HG03520 (cell line): Measurements from ENCODE around the gene HSPA8.
"Not testable (repeated sequence)": the region's sequence is repeated elsewhere in the genome, so short reads cannot be mapped to it uniquely, and the experiment has no call there.

Experiments
- ATAC-seq: cut with Tn5 transposase; IDR thresholded peaks from one replicate; pipeline ENCODE4 v1.9.1; 2021; ENCODE audit warnings: mild to moderate bottlenecking, moderate library complexity; ENCODE audit not compliant: unreplicated experiment

HSPA8 gene

DNA sequence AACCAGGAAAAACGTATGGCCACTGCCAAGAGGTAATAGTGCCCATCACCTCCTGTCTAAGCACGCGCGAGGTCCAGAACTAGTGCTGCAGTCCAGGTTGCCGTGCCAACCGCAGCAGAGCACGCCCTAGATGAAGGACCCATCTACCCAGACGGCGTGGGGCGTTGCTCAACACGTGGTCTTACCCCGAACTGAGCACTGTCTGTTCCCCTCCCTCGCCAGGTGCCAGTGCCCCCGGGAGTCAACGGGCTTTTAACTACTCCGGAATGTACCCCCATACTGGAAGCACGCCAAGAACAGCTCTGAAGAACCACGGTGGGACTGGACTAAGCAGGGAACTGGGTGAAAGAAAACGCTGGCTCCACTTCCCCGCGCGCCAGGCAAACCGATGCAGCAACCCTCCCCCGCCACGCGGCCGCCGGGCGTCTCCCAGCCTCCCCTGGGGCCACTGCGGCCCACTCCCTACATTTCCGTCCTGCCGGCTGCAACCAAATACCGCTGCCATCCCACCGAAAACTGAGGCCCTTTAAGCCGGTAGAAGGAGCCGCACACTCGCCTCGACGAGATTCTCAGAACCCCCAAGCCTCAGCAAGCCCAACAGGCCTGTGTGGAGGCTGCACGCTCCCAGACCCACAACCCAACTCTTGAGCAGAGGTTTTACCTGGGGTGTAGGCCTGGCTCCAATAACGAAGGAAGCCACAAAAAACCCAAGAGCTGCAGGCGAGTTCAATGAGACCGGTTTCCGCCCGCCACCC lies at the start of gene HSPA8:
Gene HSPA8, minus strand, starts transcription at position 734 of the 755 bp plus-strand sequence. CDS start 812 bp downstream, outside the sequence.
- ATAC-seq: peak; percentile 13

DNA sequence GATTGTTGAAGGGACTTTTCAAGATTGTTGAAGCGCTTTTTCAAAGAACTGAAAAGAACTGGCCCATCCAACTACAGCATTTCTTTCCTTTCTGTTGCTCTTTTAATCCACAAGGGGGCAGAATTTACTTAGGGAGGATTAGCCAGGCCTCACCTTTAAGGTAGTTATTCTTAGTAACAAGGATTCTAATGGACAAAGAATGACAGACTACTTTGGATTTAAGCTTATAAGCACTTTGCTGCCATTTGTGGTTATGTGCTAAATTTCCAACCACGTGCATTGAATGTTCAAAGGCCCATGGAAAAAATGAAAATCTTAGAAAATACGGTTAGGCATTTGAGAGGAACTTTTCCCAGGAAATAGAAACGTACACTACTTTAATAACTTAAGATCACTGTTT lies 49.5 kb upstream of the HSPA8 start:
- ATAC-seq: peak; percentile 46

- ATAC-seq: no peak
Observed at GRCh38 chr11:123110397-123110796, 48.5 kb upstream of the HSPA8 start.

GRCh38 chr11:123107945-123108495 lies 46.1 kb upstream of the HSPA8 start:
- ATAC-seq: no peak

GRCh38 chr11:123104697-123105096 lies 42.8 kb upstream of the HSPA8 start:
- ATAC-seq: no peak

- no peak for ATAC-seq
Observed at GRCh38 chr11:123103326-123103980, 41.5 kb upstream of the HSPA8 start.

DNA sequence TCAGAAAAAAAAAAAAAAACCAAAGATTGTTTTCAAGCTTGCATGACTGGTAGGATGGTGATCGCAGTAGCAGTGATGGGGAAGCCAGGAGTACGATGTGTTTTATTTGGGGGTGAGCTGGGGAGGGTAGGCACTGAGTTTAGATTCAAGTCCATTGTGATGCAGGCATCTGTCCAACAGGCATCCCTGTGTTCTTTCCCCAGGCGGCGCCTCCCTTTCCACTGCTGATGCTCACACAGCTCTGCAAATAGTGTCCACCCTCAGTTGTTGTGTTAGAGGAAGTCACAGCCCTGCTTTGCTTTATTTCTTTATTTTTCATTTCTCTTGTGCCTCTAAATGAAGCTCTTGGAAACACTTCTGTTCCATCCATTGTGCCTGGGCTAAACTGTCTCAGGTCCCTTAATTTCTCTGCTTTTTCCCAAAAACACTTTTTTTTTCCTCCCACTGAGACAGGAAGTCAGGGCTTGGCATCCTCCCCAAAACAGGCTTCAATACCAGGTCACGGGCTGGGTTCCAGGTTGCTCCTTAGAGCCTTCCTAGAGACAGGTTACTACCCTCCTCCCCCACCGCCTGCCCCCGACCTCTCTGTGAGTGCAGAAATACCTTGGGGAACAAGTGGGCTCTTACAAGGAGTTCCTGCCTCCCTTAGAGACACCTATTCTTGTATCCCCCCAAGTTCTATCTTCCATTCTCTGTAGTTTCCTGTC lies 38.6 kb upstream of the HSPA8 start:
- ATAC-seq: no peak

- ATAC-seq: no peak
Observed at GRCh38 chr11:123098990-123099389, 37.1 kb upstream of the HSPA8 start.

DNA sequence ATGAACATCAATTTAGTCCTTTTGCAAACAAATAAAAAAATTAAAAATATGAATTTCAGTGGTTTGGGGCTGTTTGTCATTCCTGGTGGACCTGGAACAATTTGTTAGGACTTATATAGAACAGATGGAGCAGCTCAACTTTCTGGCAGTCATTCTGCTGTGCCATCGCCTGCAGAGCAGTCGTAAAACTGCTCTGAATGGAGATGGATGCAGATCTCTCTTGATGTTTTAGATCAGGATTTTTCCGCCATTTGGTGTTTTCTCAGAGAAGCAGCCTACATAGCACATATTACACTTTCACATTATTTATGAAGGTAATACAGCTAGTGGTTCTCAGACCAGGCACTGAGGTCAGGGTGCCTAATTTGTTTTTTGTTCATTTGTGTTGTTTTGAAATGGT lies 31.8 kb upstream of the HSPA8 start:
- ATAC-seq: no peak

GRCh38 chr11:123091506-123091905 lies 29.6 kb upstream of the HSPA8 start:
- no peak for ATAC-seq

- not testable (repeated sequence) for ATAC-seq
Observed at GRCh38 chr11:123090168-123090567, 28.2 kb upstream of the HSPA8 start.

DNA sequence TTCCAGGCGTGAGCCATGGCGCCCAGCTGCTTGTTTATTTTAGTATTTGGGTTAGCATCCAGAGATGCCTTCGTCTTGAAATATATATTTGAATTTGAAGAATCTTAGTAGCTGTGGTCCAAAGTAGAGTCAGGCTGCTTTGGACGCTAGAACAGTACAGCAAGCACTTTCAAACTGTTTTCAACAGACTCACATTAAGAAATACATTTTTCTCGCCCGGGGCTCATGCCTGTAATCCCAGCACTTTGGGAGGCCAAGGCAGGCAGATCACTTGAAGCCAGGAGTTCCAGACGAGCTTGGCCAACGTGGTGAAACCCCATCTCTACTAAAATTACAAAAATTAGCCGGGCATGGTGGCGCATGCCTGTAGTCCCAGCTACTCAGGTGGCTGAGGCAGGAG lies 27.0 kb upstream of the HSPA8 start:
- ATAC-seq: not testable (repeated sequence)

DNA sequence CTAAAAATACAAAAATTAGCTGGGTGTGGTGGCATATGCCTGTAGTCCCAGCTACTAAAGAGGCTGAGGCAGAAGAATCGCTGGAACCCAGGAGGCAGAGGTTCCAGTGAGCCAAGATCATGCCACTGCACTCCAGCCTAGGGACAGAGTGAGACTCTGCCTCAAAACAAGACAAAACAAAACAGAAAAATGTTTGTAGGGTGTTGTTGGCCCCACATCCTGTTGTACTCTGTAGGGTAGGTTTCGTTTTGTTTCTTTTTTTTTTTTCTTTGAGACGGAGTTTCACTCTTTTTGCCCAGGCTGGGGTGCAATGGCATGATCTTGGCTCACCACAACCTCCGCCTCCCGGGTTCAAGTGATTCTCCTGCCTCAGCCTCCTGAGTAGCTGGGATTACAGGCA lies 25.7 kb upstream of the HSPA8 start:
- ATAC-seq: peak; percentile 95

DNA sequence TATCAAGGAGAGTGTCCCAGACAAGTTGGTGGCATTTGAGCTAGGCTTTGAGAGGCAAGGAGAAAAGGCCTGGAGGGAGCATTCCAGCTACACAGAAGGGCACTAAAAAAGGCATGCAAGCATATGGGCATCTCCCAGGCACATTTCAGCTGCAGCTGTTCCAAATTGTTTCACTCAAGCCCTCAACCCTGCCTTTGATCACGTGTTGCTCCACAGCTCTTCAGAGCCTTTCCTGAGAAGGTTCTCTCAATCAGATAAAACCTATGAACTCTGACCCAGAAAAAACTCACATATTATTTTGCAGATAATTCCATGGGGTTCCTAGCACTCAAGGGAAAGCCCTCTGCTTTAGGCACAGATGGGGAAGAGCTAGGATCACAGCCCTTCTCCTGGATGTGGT lies 24.4 kb upstream of the HSPA8 start:
- no peak for ATAC-seq

DNA sequence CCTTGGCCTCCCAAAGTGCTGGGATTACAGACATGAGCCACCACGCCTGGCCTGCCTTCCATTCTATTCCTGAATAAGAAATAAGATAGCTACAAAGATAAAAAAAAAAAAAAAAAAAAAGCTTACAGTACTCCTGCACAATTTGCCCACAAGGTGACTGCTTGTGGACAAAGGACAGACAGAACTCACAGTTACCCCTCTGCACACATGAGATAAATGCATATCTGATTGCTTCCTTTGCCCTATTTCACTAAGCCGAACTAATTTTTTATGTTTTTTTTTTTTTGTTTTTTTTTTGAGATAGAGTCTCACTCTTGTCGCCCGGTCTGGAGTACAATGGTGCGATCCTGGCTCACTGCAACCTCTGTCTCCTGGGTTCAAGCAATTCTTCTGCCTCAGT lies 23.6 kb upstream of the HSPA8 start:
- ATAC-seq: no peak

DNA sequence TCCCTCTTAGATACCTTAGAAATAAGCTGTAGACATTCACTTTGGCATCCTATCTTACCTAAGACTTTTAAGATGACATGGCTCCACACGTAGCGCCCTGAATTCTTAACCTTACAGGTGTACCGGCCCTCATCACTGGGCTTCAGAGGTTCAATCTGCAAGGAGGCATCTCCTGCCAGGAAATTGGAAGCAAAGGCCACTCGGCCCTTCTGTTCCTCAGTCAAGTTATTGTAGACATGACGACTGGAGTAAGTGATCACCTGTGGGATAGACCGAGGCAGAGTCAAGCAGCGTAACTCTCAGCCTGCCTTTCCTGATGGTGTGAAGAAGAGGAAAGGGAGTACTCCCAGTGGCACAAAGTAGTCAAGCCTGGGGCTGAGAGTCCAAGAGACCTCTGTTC lies 22.5 kb upstream of the HSPA8 start:
- no peak for ATAC-seq

- no peak for ATAC-seq
Observed at GRCh38 chr11:123083623-123084029, 21.7 kb upstream of the HSPA8 start.

DNA sequence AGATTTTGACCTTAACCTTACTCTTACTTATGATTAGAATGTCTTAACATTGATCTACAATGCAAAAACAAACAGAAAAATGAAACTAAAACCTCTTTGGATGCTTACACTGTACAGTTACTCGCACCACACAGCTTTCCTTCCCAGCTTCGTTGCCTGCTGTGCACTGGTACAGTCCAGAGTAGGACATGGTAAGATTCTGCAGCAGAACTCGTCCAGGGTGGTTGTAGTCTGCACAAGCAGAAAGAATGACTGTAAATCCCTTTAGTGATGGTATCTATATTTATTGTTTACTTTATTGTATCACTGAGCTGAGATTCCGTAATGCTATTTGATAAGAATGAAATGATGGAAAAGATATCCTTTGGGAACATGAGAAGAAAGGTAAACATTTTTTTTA lies 21.0 kb upstream of the HSPA8 start:
- no peak for ATAC-seq

DNA sequence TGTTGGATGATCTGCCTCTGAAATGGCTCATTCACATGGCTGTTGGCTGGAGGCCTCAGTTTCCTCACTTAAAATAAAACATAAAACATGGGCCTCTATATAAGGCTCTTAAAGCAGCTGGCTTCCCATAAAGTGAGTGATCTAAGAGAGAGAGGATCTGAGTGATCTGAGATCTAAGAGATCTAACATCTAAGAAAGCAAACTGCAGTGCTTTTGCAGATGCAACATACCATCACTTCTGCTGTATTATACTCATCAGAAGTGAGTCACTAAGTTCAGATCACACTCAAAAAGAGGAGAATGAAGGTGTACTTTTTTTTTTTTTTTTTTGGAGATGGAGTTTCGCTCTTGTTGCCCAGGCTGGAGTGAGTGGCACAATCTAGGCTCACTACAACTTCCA lies 18.1 kb upstream of the HSPA8 start:
- no peak for ATAC-seq

GRCh38 chr11:123076484-123076883 lies 14.5 kb upstream of the HSPA8 start:
- ATAC-seq: no peak

DNA sequence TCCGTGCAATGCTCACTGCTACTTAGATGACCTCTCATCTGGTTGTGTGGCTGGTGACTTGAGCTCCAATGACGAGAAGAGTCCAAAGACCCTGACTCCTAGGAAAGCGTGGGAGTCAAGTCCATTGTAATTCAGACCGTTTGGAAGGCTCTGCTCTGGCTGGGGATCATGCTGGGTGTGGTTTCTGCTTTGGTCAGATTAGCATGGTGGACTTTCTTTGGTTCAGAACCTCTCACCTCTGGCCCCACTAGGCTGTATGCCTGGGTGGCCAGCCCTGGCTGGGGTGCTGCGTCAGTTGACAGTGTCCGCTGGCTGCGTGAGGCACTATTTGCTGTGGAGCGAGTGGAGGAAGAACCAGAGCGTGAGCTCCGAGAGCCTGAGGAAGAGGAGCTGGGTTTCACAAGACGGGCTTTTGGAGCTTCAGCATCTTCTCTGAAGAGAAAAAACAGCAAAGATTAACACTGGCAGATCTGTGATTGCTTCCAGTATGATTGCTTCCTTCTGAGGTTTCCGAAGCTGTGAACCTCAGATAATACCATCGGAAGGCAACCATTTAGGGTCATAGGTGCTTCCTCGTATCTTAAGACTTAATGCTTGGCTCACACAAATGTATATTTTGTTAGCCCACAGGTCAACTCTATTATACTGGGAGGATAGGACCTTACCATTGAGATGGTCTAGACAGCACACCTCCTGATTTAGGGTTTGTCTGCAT lies 11.6 kb upstream of the HSPA8 start:
- no peak for ATAC-seq
